Neutrophil (primary cell): ENCODE data around the gene PTPRB.

Source experiments
- H3K27ac ChIP-seq: fragments of 200-600 bp; sonication (generic); 2 replicates; pipeline ENCODE4 v1.5.1; 2016; ENCODE audit warnings: mild to moderate bottlenecking, moderate library complexity
- H3K27me3 ChIP-seq: fragments of 200-600 bp; sonication (generic); 2 replicates; pipeline ENCODE4 v1.6.0; 2016; ENCODE audit warnings: mild to moderate bottlenecking
- H3K36me3 ChIP-seq: fragments of 200-600 bp; sonication (generic); 2 replicates; pipeline ENCODE4 v1.5.1; 2017
- H3K4me1 ChIP-seq, 2 experiments: fragments of 200-600 bp in 1 of 2; sonication (generic) in 1 of 2; 1 replicate in 1 of 2; 2 replicates in 1 of 2; pipeline versions ENCODE4 v1.5.1 to v1.6.1; 2013 to 2016; ENCODE audit warnings: low read depth in 1 of 2, low read length in 1 of 2, mild to moderate bottlenecking in 1 of 2, moderate library complexity in 1 of 2; ENCODE audit not compliant: control insufficient read depth in 1 of 2, insufficient read depth in 1 of 2
- H3K4me3 ChIP-seq, 2 experiments: fragments of 200-600 bp in 1 of 2; sonication (generic) in 1 of 2; 1 replicate in 1 of 2; 2 replicates in 1 of 2; pipeline ENCODE4 v1.5.1; 2013 to 2016; ENCODE audit warnings: low read depth in 1 of 2, low read length in 1 of 2, mild to moderate bottlenecking in 1 of 2, moderate library complexity in 1 of 2
- H3K9me3 ChIP-seq: fragments of 200-600 bp; sonication (generic); 2 replicates; pipeline ENCODE4 v1.5.1; 2016
- CTCF ChIP-seq: fragments of 200-600 bp; sonication (generic); IDR thresholded peaks from 2 replicates; pipeline ENCODE4 v1.5.1; 2016; ENCODE audit warnings: antibody characterized with exemption

Gene PTPRB

GRCh38 chr12:70635755-70636154 is 1.5 kb downstream of the PTPRB start:
- Histone ChIP-seq H3K9me3 (no peaks in the 10 kb centered on the region), H3K27ac (no peak overlapping the region), H3K4me1 (no peaks in the 10 kb centered on the region), H3K4me3 (no peak overlapping the region), H3K27me3 (no peaks in the 10 kb centered on the region), H3K36me3 (no peaks in the 10 kb centered on the region)
- no peak for TF ChIP-seq CTCF

GRCh38 chr12:70628701-70629480 is 8.3 kb downstream of the PTPRB start:
- Histone ChIP-seq H3K36me3 (no peaks in the 10 kb centered on the region), H3K4me1 (no peaks in the 10 kb centered on the region), H3K9me3 (no peaks in the 10 kb centered on the region), H3K4me3 (no peak overlapping the region), H3K27me3 (no peaks in the 10 kb centered on the region), H3K27ac (no peak overlapping the region)
- no peak for TF ChIP-seq CTCF

- Histone ChIP-seq H3K36me3 (no peaks in the 10 kb centered on the region), H3K27ac (no peak overlapping the region), H3K4me1 (no peaks in the 10 kb centered on the region), H3K4me3 (no peak overlapping the region), H3K9me3 (no peaks in the 10 kb centered on the region), H3K27me3 (no peaks in the 10 kb centered on the region)
- TF ChIP-seq CTCF: no peak
Measured at GRCh38 chr12:70627677-70628076, 9.6 kb downstream of the PTPRB start.

- no peak overlapping the region for H3K4me3 ChIP-seq
- H3K9me3 ChIP-seq: no peaks in the 10 kb centered on the region
- H3K36me3 ChIP-seq: no peaks in the 10 kb centered on the region
- no peak for TF ChIP-seq CTCF
- H3K4me1 ChIP-seq: no peaks in the 10 kb centered on the region
- no peak overlapping the region for H3K27ac ChIP-seq
- H3K27me3 ChIP-seq: no peaks in the 10 kb centered on the region
Measured at GRCh38 chr12:70626180-70626579, 11.0 kb downstream of the PTPRB start.

- H3K4me3 ChIP-seq: no peak overlapping the region
- H3K9me3 ChIP-seq: no peaks in the 10 kb centered on the region
- no peaks in the 10 kb centered on the region for H3K36me3 ChIP-seq
- TF ChIP-seq CTCF: no peak
- H3K27me3 ChIP-seq: no peaks in the 10 kb centered on the region
- no peak overlapping the region for H3K27ac ChIP-seq
- H3K4me1 ChIP-seq: no peaks in the 10 kb centered on the region
Measured at GRCh38 chr12:70619471-70620152, 17.6 kb downstream of the PTPRB start.
